IMR-90 (cell line): Measurements from ENCODE around the gene ERC2. TPM values are rescaled to one million over a fixed set of nuclear protein-coding genes. Genes with fewer than 3 reads are reported as not detected.

Experiments used
- ATAC-seq: fragments of 200-7000 bp; cut with Tn5 transposase; 2 replicates; pipeline ENCODE4 v1.9.1; 2020; ENCODE audit warnings: low read depth, mild to moderate bottlenecking, moderate library complexity
- BruUV-seq: library from RNA; stranded (reverse); fragments of 400-500 nt; replicated peaks from 2 replicates; lab custom pipeline; 2021; lab: Mats Ljungman, UMichigan
- CTCF ChIA-PET: fragments of 300-600 bp; formaldehyde crosslinking; extraction: SDS; loops from one replicate; lab custom pipeline; 2021; ENCODE audit warnings: antibody characterized with exemption; lab: Yijun Ruan, JAX
- POLR2A ChIA-PET: fragments of 300-600 bp; sonication (Branson Sonifier 250); formaldehyde crosslinking; loops from one replicate; lab custom pipeline; 2022; ENCODE audit warnings: antibody characterized with exemption; ENCODE audit not compliant: unreplicated experiment; lab: Charles Lee
- DNase-seq: peaks from one replicate; pipeline ENCODE4 v3.0.0; 2013
- H2AFZ ChIP-seq: replicated peaks from 2 replicates; pipeline ENCODE3; 2013; ENCODE audit warnings: low read length, mild to moderate bottlenecking; ENCODE audit not compliant: poor library complexity
- H2AK5ac ChIP-seq: 2 replicates; pipeline ENCODE4 v1.6.1; 2013; ENCODE audit warnings: low read depth, low read length, inconsistent platforms
- H2AK9ac ChIP-seq: replicated peaks from 2 replicates; pipeline ENCODE3; 2013; ENCODE audit warnings: mild to moderate bottlenecking, low read depth, low read length, moderate library complexity; ENCODE audit not compliant: poor library complexity
- H2BK120ac ChIP-seq: 2 replicates; pipeline ENCODE4 v1.6.1; 2013; ENCODE audit warnings: low read depth, low read length, inconsistent platforms
- H2BK15ac ChIP-seq: 3 replicates; pipeline ENCODE4 v1.6.1; 2013; ENCODE audit warnings: low read depth, low read length, inconsistent platforms
- H2BK20ac ChIP-seq: 2 replicates; pipeline ENCODE4 v1.6.1; 2013; ENCODE audit warnings: low read depth, mild to moderate bottlenecking, inconsistent platforms, low read length, moderate library complexity
- H2BK5ac ChIP-seq: 2 replicates; pipeline ENCODE4 v1.6.1; 2013; ENCODE audit warnings: mild to moderate bottlenecking, low read depth, low read length, inconsistent platforms; ENCODE audit not compliant: poor library complexity, severe bottlenecking
- H3K14ac ChIP-seq: replicated peaks from 2 replicates; pipeline ENCODE4 v1.6.1; 2013; ENCODE audit warnings: low read depth, low read length, inconsistent platforms
- H3K18ac ChIP-seq: 2 replicates; pipeline ENCODE4 v1.6.1; 2013; ENCODE audit warnings: low read depth, low read length, control low read depth
- H3K23ac ChIP-seq: 2 replicates; pipeline ENCODE4 v1.6.1; 2013; ENCODE audit warnings: low read depth, low read length, inconsistent platforms
- H3K27ac ChIP-seq: 2 replicates; pipeline ENCODE4 v1.5.1; 2013; ENCODE audit warnings: mild to moderate bottlenecking, control low read depth, low read length; ENCODE audit not compliant: insufficient read depth
- H3K27me3 ChIP-seq: 2 replicates; pipeline ENCODE4 v1.6.1; 2013; ENCODE audit warnings: low read length; ENCODE audit not compliant: control insufficient read depth, insufficient read depth
- H3K36me3 ChIP-seq: 2 replicates; pipeline ENCODE4 v1.6.1; 2013; ENCODE audit warnings: low read length, mixed read lengths; ENCODE audit not compliant: control insufficient read depth, insufficient read depth
- H3K4ac ChIP-seq: 2 replicates; pipeline ENCODE4 v1.6.1; 2013; ENCODE audit warnings: low read depth, low read length, inconsistent platforms
- H3K4me1 ChIP-seq: 2 replicates; pipeline ENCODE4 v1.6.1; 2013; ENCODE audit warnings: low read length, mixed read lengths; ENCODE audit not compliant: control insufficient read depth, insufficient read depth
- H3K4me2 ChIP-seq: 2 replicates; pipeline ENCODE4 v1.6.1; 2013; ENCODE audit warnings: low read depth, mild to moderate bottlenecking, control low read depth, low read length, moderate library complexity
- H3K4me3 ChIP-seq: 2 replicates; pipeline ENCODE4 v1.5.1; 2013; ENCODE audit warnings: low read depth, mild to moderate bottlenecking, control low read depth, low read length, moderate library complexity; ENCODE audit not compliant: insufficient read depth
- H3K56ac ChIP-seq: 2 replicates; pipeline ENCODE4 v1.6.1; 2013; ENCODE audit warnings: low read length, inconsistent platforms; ENCODE audit not compliant: insufficient read depth; ENCODE audit errors: extremely low read depth
- H3K79me1 ChIP-seq, 2 experiments: 2 replicates each; pipeline ENCODE4 v1.6.1; 2013; ENCODE audit warnings: low read length in 2 of 2, inconsistent platforms in 1 of 2, low read depth in 1 of 2
- H3K9ac ChIP-seq: 2 replicates; pipeline ENCODE4 v1.6.1; 2013; ENCODE audit warnings: low read depth, low read length, control low read depth
- H3K9me1 ChIP-seq: 2 replicates; pipeline ENCODE4 v1.6.1; 2013; ENCODE audit warnings: low read length, inconsistent platforms; ENCODE audit not compliant: insufficient read depth
- H3K9me3 ChIP-seq: 2 replicates; pipeline ENCODE4 v1.6.1; 2013; ENCODE audit warnings: low read length; ENCODE audit not compliant: control insufficient read depth, insufficient read depth
- H4K20me1 ChIP-seq: 2 replicates; pipeline ENCODE4 v1.6.1; 2013; ENCODE audit warnings: low read length, inconsistent platforms; ENCODE audit not compliant: insufficient read depth
- H4K5ac ChIP-seq: 2 replicates; pipeline ENCODE4 v1.6.1; 2013; ENCODE audit warnings: mild to moderate bottlenecking, low read depth, low read length, control low read depth
- H4K8ac ChIP-seq, 2 experiments: 2 replicates each; pipeline ENCODE4 v1.6.1; 2013; ENCODE audit warnings: low read depth in 2 of 2, low read length in 2 of 2, control low read depth in 1 of 2, inconsistent platforms in 1 of 2
- H4K91ac ChIP-seq: 2 replicates; pipeline ENCODE4 v1.6.1; 2013; ENCODE audit warnings: low read depth, low read length, inconsistent platforms; ENCODE audit not compliant: insufficient read depth
- BHLHE40 ChIP-seq: fragments of 150-350 bp; IDR thresholded peaks from 2 replicates; pipeline ENCODE4 v1.6.1; 2016; ENCODE audit warnings: mild to moderate bottlenecking, low read depth, low read length
- CEBPB ChIP-seq: IDR thresholded peaks from 2 replicates; pipeline ENCODE4 v1.6.1; 2012; ENCODE audit warnings: low read depth, low read length, improper control_type of control experiment
- CHD1 ChIP-seq: IDR thresholded peaks from 2 replicates; pipeline ENCODE4 v1.6.1; 2012; ENCODE audit warnings: low read depth, low read length, improper control_type of control experiment
- FOS ChIP-seq: fragments of 150-350 bp; IDR thresholded peaks from 2 replicates; pipeline ENCODE4 v1.6.1; 2016; ENCODE audit warnings: low read depth, low read length
- MAFK ChIP-seq: IDR thresholded peaks from 2 replicates; pipeline ENCODE4 v1.6.1; 2012; ENCODE audit warnings: low read depth, low read length, improper control_type of control experiment
- MAZ ChIP-seq: IDR thresholded peaks from 2 replicates; pipeline ENCODE4 v1.6.1; 2012; ENCODE audit warnings: low read depth, mild to moderate bottlenecking, low read length, improper control_type of control experiment, moderate library complexity, borderline replicate concordance
- MXI1 ChIP-seq: IDR thresholded peaks from 2 replicates; pipeline ENCODE4 v1.6.1; 2012; ENCODE audit warnings: low read depth, mild to moderate bottlenecking, low read length, moderate library complexity, borderline replicate concordance
- NFE2L2 ChIP-seq: fragments of 150-350 bp; IDR thresholded peaks from 2 replicates; pipeline ENCODE4 v1.6.1; 2016; ENCODE audit warnings: low read depth, mild to moderate bottlenecking, low read length
- POLR2A ChIP-seq: IDR thresholded peaks from 2 replicates; pipeline ENCODE4 v1.6.1; 2012; ENCODE audit warnings: mild to moderate bottlenecking, low read depth, low read length
- RAD21 ChIP-seq: IDR thresholded peaks from 2 replicates; pipeline ENCODE4 v1.6.1; 2012; ENCODE audit warnings: low read length, improper control_type of control experiment
- RCOR1 ChIP-seq: IDR thresholded peaks from 2 replicates; pipeline ENCODE4 v1.6.1; 2012; ENCODE audit warnings: mild to moderate bottlenecking, low read length, improper control_type of control experiment; ENCODE audit not compliant: insufficient replicate concordance
- RFX5 ChIP-seq: IDR thresholded peaks from 2 replicates; pipeline ENCODE4 v1.8.0; 2012; ENCODE audit warnings: low read depth, mild to moderate bottlenecking, low read length, moderate library complexity
- SMC3 ChIP-seq: fragments of 150-350 bp; IDR thresholded peaks from 2 replicates; pipeline ENCODE4 v1.6.1; 2016; ENCODE audit warnings: low read depth, mild to moderate bottlenecking, antibody characterized with exemption, low read length, moderate library complexity
- WGBS, 2 experiments: methylation state at CpG; one replicate each; pipeline versions ENCODE4 v1.1.5 to v1.1.7; 2013; ENCODE audit warnings: missing lambda C conversion rate in 2 of 2; ENCODE audit not compliant: insufficient read length in 1 of 2; ENCODE audit errors: extremely low coverage in 2 of 2; 5-methylcytosine and 5-hydroxymethylcytosine counted together
- dilution Hi-C: fragments of 300-500 bp; cut with HindIII; formaldehyde crosslinking; loops from one replicate; pipeline ENCODE4 v1.14.3; 2018; ENCODE audit warnings: low sequenced_read_pairs; ENCODE audit not compliant: unreplicated experiment
- in situ Hi-C: fragments of 300-500 bp; cut with MboI; formaldehyde crosslinking; loops from 3 replicates; pipeline ENCODE4 v1.14.3; 2019; ENCODE audit warnings: low sequenced_read_pairs, inconsistent platforms, mixed read lengths
- intact Hi-C: fragments of 100-400 bp; cut with micrococcal nuclease; formaldehyde crosslinking; loops from 2 replicates; pipeline ENCODE4 v1.10.0; 2022
- polyA plus RNA-seq, 3 experiments: library from polyadenylated mRNA; depleted of rRNA; stranded (reverse); fragments of >200 nt; gene quantifications; 2 replicates each; pipeline ENCODE4 v1.2.3, GENCODE V29; 2012; ENCODE audit warnings: low replicate concordance in 1 of 3
- total RNA-seq: library from RNA; depleted of rRNA; stranded (reverse); fragments of >200 nt; gene quantifications from 2 replicates; pipeline ENCODE4 v1.2.3, GENCODE V29; 2012
- TF ChIP-seq, protein P1 (sequence below): conservative IDR thresholded peaks from 2 replicates; pipeline ENCODE4 v1.5.1; 2012; ENCODE audit warnings: mild to moderate bottlenecking, low read depth, low read length, improper control_type of control experiment
- TF ChIP-seq, protein P2 (sequence below): fragments of 150-350 bp; IDR thresholded peaks from 2 replicates; pipeline ENCODE4 v1.6.1; 2017; ENCODE audit warnings: mild to moderate bottlenecking, antibody characterized with exemption, low read length, low read depth
- TF ChIP-seq, protein P3 (sequence below): fragments of 150-350 bp; IDR thresholded peaks from 2 replicates; pipeline ENCODE4 v1.6.1; 2016; ENCODE audit warnings: low read depth, mild to moderate bottlenecking, low read length, moderate library complexity, borderline replicate concordance

The ERC2 gene
- total and polyA plus RNA-seq, 2 of the 4 experiments (the other 2 are of a cell fraction), result 0.17 to 0.18 TPM

DNA sequence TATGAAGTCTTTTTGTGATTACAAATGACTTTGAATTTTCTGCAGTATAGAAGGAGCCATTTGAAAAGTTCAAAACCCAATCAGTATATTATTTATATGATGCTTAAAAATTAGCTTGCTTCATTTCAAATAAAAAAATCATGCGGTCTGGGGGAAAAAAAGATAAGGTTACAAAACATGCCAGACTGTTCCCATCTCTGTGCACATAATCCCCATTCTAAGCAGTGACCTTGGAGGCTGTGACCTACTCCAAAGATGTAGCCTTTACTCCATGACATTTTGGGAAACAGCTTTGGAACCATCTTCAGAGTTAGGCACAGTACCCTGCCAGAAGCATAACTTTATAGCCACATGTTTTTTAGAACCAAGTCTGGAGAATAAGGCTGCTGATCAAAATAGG lies 533.5 kb downstream of the ERC2 start:
- TF ChIP-seq RCOR1 (no peak), FOS (no peak), NFE2L2 (no peak), MAFK (no peak), RFX5 (no peak), CHD1 (no peak), SMC3 (no peak), RAD21 (no peak), MAZ (no peak), CEBPB (no peak), MXI1 (no peak), BHLHE40 (no peak), POLR2A (no peak)
- TF ChIP-seq, protein P1, sequence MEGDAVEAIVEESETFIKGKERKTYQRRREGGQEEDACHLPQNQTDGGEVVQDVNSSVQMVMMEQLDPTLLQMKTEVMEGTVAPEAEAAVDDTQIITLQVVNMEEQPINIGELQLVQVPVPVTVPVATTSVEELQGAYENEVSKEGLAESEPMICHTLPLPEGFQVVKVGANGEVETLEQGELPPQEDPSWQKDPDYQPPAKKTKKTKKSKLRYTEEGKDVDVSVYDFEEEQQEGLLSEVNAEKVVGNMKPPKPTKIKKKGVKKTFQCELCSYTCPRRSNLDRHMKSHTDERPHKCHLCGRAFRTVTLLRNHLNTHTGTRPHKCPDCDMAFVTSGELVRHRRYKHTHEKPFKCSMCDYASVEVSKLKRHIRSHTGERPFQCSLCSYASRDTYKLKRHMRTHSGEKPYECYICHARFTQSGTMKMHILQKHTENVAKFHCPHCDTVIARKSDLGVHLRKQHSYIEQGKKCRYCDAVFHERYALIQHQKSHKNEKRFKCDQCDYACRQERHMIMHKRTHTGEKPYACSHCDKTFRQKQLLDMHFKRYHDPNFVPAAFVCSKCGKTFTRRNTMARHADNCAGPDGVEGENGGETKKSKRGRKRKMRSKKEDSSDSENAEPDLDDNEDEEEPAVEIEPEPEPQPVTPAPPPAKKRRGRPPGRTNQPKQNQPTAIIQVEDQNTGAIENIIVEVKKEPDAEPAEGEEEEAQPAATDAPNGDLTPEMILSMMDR, result no peak
- TF ChIP-seq, protein P2, sequence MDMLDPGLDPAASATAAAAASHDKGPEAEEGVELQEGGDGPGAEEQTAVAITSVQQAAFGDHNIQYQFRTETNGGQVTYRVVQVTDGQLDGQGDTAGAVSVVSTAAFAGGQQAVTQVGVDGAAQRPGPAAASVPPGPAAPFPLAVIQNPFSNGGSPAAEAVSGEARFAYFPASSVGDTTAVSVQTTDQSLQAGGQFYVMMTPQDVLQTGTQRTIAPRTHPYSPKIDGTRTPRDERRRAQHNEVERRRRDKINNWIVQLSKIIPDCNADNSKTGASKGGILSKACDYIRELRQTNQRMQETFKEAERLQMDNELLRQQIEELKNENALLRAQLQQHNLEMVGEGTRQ, result no peak
- TF ChIP-seq, protein P3, sequence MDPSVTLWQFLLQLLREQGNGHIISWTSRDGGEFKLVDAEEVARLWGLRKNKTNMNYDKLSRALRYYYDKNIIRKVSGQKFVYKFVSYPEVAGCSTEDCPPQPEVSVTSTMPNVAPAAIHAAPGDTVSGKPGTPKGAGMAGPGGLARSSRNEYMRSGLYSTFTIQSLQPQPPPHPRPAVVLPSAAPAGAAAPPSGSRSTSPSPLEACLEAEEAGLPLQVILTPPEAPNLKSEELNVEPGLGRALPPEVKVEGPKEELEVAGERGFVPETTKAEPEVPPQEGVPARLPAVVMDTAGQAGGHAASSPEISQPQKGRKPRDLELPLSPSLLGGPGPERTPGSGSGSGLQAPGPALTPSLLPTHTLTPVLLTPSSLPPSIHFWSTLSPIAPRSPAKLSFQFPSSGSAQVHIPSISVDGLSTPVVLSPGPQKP, result no peak
- Histone ChIP-seq H3K23ac (no peak overlapping the region), H3K18ac (no peak overlapping the region), H3K27ac (no peak overlapping the region), H2BK120ac (no peak overlapping the region), H3K14ac (no peak overlapping the region), H3K79me1 (no peaks in the 10 kb centered on the region), H4K5ac (no peak overlapping the region), H2BK5ac (no peak overlapping the region), H2BK15ac (no peak overlapping the region), H3K4me3 (no peak overlapping the region), H3K56ac (no peak overlapping the region), H4K20me1 (no peaks in the 10 kb centered on the region), H3K4ac (no peak overlapping the region), H2BK20ac (no peak overlapping the region), H3K4me1 (no peaks in the 10 kb centered on the region), H3K9me3 (no peaks in the 10 kb centered on the region), H3K36me3 (no peaks in the 10 kb centered on the region), H2AK9ac (no peak overlapping the region), H2AFZ (no peak overlapping the region), H3K27me3 (peaks cover 2% of the 10 kb centered on the region; the same call in 1 of the 2 replicates), H3K9ac (no peak overlapping the region), H3K4me2 (no peak overlapping the region), H2AK5ac (no peak overlapping the region), H3K9me1 (no peaks in the 10 kb centered on the region), H4K91ac (no peak overlapping the region), H4K8ac (no peak overlapping the region)
- in situ Hi-C loops (no loop called here), dilution Hi-C loops (no loop called here), intact Hi-C loops (no loop called here)
- WGBS, 2 experiments, result no CpG with 5 or more reads among the region's 1 CpG
- ChIA-PET POLR2A (no interaction called here), CTCF (no interaction called here)
- BruUV-seq, result no TSS peak
- ATAC-seq (no peak), DNase-seq (no peak)
